Astrocyte of the hippocampus (primary cell): ENCODE measurements around the gene ADSL.

ENCODE experiments used
- DNase-seq: peaks from one replicate; pipeline ENCODE4 v3.0.0; 2011; ENCODE audit warnings: low read depth, low spot score

The ADSL gene

GRCh38 chr22:40417041-40417440 lies 70.7 kb downstream of the ADSL start:
- DNase-seq, result no peak

GRCh38 chr22:40417881-40418280 lies 71.6 kb downstream of the ADSL start:
- DNase-seq, result no peak

DNA sequence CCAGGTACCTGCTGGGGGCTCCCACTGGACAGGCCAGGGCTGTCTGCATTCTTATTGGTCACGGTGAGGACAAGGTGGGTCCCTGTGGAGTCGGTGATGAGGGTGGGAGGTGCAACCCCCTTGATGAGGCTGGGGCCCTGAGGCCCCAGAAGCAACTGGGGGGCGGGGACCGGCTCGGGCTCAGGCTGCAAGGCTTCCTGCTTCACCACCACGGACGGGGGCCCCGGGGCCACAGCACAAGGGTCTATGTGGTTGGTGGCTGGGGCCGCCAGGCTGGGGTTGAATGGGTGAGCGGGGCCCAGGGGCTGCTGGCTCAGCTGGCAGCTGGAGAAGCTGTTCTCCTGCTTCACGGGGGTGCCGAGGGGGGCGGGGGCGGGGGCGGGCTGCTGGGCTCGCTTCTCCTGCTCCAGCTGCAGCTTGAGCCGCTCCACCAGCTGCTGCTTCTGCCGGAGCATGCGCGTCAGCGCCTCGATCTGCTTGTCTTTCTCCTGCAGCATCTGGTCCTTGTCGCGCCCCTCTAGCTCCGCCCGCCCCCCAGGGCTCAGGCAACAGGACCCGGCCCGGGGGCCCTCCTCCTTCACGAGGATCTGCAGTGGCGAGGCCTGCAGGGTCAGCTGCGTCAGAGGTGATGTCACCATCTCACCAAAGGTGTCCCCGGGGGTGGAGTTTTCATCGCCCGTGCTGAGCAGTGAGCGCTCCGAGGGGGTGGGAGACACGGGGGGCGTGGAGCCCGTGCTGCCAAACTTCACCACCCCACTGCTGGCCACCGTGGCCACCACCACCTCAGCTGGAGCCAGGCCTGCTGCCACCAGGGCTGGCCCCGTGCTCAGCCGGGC lies 72.3 kb downstream of the ADSL start:
- no peak for DNase-seq

- no peak for DNase-seq
Measured at GRCh38 chr22:40419718-40420117, 73.4 kb downstream of the ADSL start.

- no peak for DNase-seq
Measured at GRCh38 chr22:40420341-40421081, 74.2 kb downstream of the ADSL start.

DNA sequence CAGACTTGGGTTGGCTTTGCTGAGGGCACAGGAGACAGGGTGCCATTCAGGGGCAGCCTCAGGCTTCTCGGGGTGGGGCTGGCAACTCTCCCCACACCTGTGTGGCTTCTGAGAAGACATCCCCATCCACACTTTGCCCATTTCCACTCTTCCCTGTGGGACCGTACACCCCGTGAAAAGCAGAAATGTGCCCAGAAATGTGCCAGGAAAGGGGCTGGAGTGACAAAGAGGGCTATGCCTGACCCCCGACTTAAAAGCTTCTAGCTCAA lies 74.7 kb downstream of the ADSL start:
- DNase-seq, result no peak

GRCh38 chr22:40421941-40422340 lies 75.6 kb downstream of the ADSL start:
- DNase-seq, result no peak

- no peak for DNase-seq
Measured at GRCh38 chr22:40422558-40423309, 76.4 kb downstream of the ADSL start.

- DNase-seq, result no peak
Measured at GRCh38 chr22:40423310-40423688, 77.0 kb downstream of the ADSL start.

GRCh38 chr22:40423882-40424640 lies 77.8 kb downstream of the ADSL start:
- DNase-seq, result no peak

DNA sequence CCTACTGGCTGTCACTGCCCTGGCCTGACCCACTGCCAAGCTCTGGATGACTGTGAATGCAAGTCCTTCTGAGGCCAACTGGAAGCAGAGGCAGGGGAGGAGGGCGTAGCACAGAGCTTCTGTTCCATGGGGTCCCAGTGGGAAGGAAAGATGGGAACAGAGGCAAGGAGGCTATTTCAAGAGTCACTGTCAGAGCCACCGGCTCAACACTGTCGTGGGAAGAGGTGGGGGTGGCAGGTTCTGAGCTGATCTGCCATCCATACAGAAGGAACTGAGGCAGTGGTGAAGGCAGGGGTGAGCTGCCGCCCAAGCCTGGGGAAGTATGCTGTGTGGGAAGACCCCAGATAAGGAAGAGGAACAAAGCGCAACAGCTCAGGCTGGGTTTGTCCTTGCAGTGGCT lies 78.8 kb downstream of the ADSL start:
- no peak for DNase-seq

- DNase-seq, result peak; percentile 68
Measured at GRCh38 chr22:40426594-40427333, 80.5 kb downstream of the ADSL start.

GRCh38 chr22:40428796-40429195 lies 82.5 kb downstream of the ADSL start:
- no peak for DNase-seq

DNA sequence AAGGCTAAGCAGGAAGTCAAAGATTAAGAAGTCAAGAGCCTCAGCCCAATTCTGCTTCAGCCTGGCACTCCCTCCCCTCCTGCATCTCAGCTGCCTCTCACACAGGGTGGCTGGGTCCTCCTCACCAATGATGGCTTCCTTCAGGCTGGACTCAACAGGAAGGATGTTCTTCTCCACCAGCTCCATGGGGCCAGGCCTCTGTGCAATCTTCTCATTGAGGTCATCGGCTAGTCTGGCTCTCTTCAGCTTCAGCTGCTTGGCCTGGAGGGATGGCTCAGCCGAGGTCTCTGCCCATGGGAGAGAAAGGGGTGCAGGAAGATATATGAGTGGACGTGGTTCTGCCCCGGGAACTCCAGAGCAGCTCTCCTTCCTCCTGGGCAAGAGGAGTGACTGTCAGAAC lies 83.2 kb downstream of the ADSL start:
- no peak for DNase-seq

DNA sequence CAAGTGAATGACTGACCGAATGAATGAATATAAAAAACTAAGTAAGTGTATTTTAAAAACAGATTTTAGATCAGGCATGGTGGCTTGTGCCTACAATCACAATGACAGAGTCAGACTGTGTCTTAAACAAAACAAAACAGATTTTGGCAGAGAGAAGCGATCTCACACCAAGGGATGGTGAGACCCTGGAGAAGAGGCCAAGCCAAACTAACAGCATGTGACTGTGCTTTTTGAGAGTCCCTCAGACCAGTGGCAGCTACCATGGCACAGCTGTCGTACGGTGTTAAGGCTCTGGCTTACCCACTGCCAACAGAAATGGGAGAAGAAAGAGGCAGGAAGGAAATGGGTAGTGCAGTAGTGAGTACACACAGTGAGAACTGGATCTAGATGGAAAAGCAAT lies 84.7 kb downstream of the ADSL start:
- DNase-seq, result no peak

DNA sequence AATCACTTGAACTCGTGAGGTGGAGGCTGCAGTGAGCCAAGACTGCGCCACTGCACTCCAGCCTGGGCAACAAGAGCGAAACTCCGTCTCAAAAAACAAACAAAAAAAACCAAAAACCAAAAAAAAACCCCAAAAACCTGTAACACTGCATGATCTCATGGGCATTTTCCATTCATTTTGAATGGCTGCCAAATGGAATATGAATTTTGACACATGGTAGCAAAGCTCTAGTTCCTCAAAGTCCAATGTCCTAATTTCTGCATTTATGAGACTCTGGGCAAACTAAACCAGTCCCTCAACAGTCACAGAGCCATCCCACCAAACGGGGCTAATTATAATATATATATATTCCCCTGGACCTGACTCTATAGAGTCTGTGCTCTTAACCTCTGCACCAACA lies 85.9 kb downstream of the ADSL start:
- DNase-seq, result no peak

DNA sequence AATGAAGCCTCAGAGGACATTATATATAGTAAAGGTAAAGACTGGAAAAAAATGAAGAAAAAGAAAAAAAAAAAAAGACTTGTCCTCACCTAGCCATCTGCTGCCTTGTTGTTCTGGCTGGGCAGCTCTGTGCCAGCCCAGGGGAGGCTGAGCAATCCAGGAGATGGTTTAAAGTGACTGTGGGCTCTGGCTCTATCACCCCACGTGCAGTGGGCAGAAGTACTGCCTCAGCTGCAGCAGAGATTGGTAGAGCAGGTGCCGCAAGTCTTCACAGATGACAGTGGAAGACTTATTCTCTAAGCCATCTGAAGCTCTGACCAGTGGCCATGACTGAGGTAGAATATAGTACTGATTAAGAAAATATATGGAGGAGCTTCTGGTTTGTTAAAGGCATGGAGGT lies 86.3 kb downstream of the ADSL start:
- DNase-seq, result no peak

DNA sequence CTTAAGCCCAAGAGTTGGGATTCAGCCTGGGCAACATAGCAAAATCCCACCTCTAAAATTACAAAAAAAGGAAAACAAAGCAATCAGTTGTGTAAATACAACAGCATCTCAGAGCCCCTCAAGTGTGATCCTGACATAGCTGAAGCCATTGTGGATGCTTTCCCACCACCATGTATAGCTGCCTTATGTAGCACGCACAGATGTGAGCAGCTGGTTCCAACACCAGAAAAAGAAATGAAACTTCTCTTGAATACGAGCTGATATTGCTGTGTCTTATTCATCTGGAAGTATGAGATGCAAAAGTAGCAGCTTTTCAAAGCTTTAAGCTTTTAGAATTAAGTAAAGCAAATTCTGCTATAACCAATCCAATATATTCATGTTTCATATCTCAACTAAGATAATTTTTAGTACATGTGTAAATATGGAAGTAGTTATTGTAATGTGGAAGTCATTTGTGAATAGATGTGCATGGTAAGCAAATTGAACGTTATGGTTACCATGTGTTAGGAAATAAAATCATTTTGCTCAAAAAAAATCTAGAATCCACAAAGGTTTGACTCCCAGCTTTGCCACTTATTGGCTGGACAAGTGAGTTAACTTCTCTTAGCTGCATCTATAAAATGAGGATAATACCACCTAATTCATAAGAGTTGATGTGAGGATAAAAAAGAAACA lies 87.3 kb downstream of the ADSL start:
- no peak for DNase-seq

DNA sequence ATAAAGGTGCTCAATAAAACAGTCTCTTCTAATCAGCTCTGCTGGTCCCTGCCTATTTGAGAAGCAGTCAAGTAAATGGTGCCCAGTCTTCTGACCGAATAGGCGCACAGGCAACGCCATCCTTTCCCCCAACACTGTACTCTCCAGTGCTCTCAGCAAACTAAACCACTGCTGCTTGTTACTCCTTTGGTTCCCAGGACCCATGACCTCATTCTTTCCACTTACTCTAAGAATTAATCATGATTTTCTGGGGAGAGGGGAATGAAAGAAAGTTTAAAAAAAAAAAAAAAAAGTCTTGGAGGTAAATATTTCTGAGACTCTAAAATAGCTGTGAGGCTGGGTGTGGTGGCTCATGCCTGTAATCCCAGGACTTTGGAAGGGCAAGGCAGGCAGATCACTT lies 87.8 kb downstream of the ADSL start:
- DNase-seq, result peak; percentile 54

DNA sequence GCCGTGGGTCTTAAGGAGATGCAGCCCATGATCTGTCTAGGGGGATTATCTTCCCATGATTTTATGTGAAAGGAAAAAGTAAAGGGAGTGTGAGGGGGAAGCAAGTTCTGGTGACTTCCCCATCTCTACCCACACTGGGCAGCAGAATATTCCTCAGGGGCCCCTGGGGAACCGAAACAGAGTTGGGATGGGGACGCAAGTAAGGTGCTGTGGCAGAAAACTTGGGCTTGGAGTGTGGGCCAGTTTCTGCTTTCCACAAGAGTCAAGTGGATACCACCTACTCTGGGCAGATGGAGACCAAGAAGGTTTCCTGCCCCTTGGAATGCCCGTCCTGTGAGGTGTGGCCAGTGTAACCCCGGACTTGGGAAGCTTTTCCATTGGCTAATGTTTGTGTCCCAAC lies 88.4 kb downstream of the ADSL start:
- DNase-seq, result no peak
